Ammon's horn (tissue), 1 donor: ENCODE measurements around the gene PDE8A.

Source experiments
- DNase-seq: peaks from one replicate; pipeline ENCODE4 v3.0.0-alpha.2; 2016; ENCODE audit warnings: low spot score

The PDE8A gene

DNA sequence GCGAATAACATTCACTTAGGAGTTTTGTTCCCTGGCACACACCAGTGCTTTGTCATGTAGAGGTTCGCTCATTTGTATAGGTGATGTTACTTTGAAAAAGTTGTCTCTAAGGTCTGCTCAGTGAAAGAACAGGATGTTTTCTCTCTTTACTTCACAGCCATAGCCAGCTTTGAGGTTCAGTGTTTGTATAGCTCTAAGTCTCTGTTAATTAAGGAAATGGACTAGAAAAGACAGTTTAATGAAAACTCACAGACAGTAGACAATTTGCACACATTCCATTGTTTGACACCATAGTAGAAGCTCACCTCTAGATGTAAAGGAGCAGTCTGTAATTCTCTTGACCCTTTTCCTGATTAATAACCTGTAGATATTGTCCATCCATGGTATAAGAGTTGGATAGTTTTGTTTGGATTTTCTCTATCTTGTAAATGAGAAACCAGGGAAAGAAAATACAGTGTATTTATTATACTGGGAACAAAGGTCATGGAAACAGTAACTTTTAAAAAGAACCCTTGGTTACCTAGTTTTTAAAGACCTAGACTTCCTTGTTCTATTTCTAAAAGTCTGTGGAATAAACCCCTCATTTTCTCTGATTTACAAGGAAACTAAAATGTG, 50.4 kb downstream of the PDE8A start:
- no peak for DNase-seq

- no peak for DNase-seq
Observed at GRCh38 chr15:85033148-85033547, 51.5 kb downstream of the PDE8A start.

DNA sequence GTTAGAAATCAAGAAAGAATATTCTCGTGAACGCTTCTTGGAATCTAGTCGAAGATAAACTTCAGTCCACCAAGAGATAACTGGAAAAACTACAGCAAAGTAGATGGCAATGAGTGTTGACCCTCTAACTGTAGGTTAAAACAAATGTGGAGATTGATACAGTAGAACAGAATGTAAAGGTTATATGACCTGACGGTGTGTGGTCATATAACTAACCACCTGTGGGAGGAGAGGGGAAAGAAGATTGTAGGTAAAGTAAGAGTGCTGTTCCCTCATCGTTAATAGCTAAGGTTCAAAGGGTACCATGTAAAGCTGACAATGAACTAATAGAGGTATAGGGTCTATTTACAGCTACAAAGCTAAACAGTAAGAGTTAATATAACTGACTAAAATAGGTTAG, 52.6 kb downstream of the PDE8A start:
- DNase-seq, result no peak

GRCh38 chr15:85035980-85036379, 54.3 kb downstream of the PDE8A start:
- no peak for DNase-seq

DNA sequence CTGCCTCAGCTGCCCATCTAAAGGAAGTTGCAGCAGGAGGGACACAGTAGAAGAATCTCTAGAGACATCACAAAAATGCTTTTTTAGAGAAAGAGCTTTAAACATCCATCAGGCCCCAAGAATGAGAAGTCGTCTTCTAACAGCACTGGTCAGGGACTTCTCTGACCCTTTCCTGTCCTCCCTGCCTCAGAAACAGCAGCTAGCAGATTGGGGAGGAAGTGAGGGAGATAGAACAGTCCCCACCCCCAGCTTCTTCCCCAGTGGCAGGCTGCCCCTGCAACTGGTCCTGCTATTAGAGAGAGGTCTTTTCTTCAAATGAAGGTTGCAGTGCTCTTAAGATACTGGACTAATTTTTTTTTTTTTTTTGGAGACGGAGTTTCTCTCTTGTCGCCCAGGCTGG, 55.1 kb downstream of the PDE8A start:
- DNase-seq, result peak; percentile 62

GRCh38 chr15:85037641-85038040, 56.0 kb downstream of the PDE8A start:
- no peak for DNase-seq

- no peak for DNase-seq
Observed at GRCh38 chr15:85041230-85041629, 59.6 kb downstream of the PDE8A start.

GRCh38 chr15:85044251-85044853, 62.7 kb downstream of the PDE8A start:
- peak; percentile 92 for DNase-seq

- no peak for DNase-seq
Observed at GRCh38 chr15:85044894-85045293, 63.2 kb downstream of the PDE8A start.

- no peak for DNase-seq
Observed at GRCh38 chr15:85045615-85046014, 64.0 kb downstream of the PDE8A start.

GRCh38 chr15:85047271-85047948, 65.8 kb downstream of the PDE8A start:
- DNase-seq, result peak; percentile 72

DNA sequence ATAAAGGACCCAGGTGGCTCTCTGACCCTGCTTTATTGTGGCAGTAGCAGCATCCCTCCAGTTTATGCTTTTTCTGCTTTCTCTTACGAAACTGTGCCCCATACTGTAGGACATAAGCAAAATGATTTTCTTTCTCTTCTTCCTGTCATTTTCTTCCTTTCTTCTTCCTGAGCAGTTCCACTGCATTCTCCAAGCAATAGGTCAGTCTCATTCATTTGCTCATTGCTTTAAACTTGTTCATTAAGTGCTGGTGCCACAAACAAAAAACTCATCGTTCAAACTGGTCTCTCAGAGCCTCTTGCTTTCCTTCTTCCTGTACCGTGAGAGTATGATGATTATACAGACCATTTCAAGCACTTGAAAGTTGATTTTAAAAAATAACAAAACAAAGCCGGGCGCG, 66.8 kb downstream of the PDE8A start:
- DNase-seq, result no peak

GRCh38 chr15:85049805-85050204, 68.1 kb downstream of the PDE8A start:
- DNase-seq, result no peak

GRCh38 chr15:85059734-85060133, 78.1 kb downstream of the PDE8A start:
- no peak for DNase-seq

DNA sequence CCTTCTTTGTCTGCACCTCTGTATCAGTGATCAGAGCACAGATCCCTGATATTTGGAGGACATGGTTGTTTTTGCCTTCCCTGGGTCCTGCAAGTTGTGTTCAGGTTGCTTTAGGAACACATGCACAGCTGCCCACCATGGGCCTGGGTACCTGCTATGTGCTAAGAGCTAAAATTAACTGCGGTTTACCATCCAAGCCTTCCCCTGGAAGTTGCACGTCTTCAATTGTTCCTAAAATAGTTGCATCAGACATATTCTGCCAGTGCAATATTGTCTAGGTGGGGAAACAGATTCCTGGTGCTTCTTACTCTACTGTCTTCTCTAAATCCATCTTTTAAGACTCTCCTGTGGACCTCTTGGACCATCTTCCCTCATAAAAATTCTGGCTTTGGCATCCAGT, 80.9 kb downstream of the PDE8A start:
- DNase-seq, result no peak

- no peak for DNase-seq
Observed at GRCh38 chr15:85063088-85063487, 81.4 kb downstream of the PDE8A start.

GRCh38 chr15:85063522-85064079, 81.9 kb downstream of the PDE8A start:
- DNase-seq, result no peak

DNA sequence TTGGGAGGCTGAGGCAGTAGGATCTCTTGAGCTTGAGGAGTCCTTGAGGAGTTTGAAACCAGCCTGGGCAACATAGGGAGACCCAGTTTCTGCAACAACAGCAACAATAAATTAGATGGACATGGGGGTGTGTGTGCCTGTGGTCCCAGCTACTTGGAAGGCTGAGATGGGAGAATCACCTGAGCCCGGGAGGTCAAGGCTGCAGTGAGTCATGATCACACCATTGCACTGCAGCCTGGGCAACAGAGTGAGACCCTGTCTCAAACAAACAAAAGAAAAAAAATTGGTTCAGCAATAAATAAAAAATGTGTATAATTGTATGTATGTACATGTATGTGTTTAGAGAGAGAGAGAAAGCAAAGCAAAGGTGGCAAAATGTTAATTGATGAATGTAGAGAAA, 83.1 kb downstream of the PDE8A start:
- no peak for DNase-seq

GRCh38 chr15:85071061-85071460, 89.4 kb downstream of the PDE8A start:
- peak; percentile 13 for DNase-seq

DNA sequence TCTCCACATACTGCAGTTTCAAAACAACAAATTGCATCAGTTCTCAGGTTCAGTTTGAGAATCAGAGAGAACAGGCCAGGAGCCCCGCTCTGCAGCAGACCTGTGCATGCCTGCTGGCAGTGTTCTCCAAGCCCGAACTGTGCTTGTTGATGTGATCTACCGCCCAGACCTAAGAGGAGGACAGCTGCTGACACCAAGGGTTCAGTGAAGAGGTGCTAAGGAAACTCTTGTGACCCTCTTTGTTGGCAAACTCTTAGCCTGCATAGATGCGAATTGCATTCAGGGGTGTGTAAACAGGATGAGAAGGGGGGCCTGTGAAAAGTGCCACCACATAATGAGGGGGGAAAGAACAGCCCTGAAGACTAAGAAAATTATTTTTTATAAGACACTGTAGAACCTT, 89.8 kb downstream of the PDE8A start:
- DNase-seq, result no peak

GRCh38 chr15:85072917-85073316, 91.3 kb downstream of the PDE8A start:
- no peak for DNase-seq

- no peak for DNase-seq
Observed at GRCh38 chr15:85073556-85074194, 92.0 kb downstream of the PDE8A start.

DNA sequence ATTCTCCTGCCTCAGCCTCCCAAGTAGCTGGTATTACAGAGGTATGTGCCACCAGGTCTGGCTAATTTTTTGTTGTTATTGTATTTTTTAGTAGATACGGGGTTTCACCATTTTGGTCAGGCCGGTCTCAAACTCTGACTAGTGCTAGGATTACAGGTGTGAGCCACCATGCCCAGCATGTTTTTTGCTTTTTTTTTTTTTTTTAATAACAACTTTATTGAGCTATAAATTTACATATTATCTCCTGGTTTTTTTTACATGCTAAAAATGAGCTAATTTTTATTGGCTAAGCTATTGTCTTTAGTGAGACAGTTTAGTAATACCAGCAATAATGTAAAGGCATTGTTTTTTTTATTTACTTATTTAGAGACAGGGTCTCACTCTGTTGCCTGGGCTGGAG, 105.2 kb downstream of the PDE8A start:
- no peak for DNase-seq
